T-helper 9 cell (primary cell): ENCODE measurements around the gene COL1A2.
A peak's percentile ranks its signal among the peaks of the same experiment; 100 is the strongest.

Experiments
- DNase-seq: peaks from one replicate; pipeline ENCODE4 v3.0.0-alpha.2; 2020
- total RNA-seq, 2 donors: gene quantifications; one replicate each; lab custom pipeline; 2026; lab: John Stamatoyannopoulos, UW

The COL1A2 gene
- 0.24 to 0.28 reads per million in 2 donors for total RNA-seq

DNA sequence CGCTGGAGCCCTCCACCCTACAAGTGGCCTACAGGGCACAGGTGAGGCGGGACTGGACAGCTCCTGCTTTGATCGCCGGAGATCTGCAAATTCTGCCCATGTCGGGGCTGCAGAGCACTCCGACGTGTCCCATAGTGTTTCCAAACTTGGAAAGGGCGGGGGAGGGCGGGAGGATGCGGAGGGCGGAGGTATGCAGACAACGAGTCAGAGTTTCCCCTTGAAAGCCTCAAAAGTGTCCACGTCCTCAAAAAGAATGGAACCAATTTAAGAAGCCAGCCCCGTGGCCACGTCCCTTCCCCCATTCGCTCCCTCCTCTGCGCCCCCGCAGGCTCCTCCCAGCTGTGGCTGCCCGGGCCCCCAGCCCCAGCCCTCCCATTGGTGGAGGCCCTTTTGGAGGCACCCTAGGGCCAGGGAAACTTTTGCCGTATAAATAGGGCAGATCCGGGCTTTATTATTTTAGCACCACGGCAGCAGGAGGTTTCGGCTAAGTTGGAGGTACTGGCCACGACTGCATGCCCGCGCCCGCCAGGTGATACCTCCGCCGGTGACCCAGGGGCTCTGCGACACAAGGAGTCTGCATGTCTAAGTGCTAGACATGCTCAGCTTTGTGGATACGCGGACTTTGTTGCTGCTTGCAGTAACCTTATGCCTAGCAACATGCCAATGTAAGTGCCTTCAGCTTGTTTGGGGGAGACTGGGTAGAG lies at the start of gene COL1A2:
COL1A2 (plus strand) TSS at position 459 of the 704 bp plus-strand sequence; CDS start at position 596, 137 bp downstream.
- DNase-seq, result peak; percentile 3

- DNase-seq, result no peak
These were observed 48.8 kb upstream of the COL1A2 start for GRCh38 chr7:94345907-94346306.

- no peak for DNase-seq
These were observed 46.6 kb upstream of the COL1A2 start for GRCh38 chr7:94348142-94348541.

DNA sequence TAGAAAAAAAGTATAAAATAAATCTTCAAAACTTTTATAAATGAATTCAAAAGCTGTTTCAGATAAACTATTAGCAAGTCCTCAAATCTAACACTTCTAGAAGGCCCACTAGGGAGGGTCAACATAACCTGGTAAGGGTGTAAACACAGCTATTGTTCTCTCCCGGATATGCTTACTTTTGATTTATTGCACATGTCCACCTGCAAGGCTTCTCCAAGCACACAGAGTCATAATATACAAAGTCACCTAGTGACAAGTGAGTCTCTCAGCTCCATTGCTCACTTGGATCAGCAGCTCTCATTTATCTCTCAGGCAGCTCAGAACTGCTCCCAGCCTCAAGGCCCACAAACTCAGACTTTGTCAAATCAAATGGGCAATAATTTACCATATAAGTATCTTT lies 44.0 kb upstream of the COL1A2 start:
- no peak for DNase-seq

DNA sequence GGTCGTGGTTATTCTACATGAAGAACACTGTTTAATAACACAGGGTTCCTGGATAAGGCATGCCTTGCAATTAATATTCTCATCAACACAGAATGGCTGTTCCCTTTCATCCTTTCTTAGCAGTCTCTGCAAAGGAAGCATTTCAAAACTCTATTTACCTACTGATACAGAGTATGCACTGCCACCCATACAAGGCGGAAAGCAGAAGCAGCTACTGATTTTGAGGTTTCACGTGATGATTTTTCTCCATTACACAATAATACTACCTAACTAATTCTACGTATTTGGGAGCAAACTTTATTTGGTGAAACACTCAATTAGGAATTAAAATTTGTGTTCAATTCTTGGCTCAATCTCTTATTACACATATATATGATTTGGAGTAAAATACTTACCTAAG lies 43.0 kb upstream of the COL1A2 start:
- DNase-seq, result no peak

GRCh38 chr7:94352887-94353286 lies 41.8 kb upstream of the COL1A2 start:
- no peak for DNase-seq

- DNase-seq, result no peak
These were observed 39.7 kb upstream of the COL1A2 start for GRCh38 chr7:94354953-94355352.

GRCh38 chr7:94355454-94355853 lies 39.2 kb upstream of the COL1A2 start:
- no peak for DNase-seq

DNA sequence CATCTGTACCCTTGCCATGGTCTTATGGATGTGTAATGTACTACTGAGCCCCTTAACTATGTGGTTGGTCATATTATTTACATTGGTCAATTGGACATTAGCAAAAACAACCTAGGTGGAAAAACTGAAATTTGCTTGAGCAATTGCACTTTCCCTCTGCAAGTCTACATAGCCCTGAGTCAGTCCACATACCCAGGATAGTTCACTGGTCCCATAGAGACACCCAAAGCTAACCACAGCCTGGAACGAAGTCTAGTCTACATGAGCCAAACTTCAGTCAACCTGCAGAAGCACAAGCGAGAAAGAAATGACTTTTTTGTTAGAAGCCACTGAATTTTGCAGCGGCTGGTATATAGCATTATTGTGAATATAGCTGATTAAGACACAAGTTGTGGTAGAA lies 37.6 kb upstream of the COL1A2 start:
- no peak for DNase-seq

- no peak for DNase-seq
These were observed 33.8 kb upstream of the COL1A2 start for GRCh38 chr7:94360926-94361325.

DNA sequence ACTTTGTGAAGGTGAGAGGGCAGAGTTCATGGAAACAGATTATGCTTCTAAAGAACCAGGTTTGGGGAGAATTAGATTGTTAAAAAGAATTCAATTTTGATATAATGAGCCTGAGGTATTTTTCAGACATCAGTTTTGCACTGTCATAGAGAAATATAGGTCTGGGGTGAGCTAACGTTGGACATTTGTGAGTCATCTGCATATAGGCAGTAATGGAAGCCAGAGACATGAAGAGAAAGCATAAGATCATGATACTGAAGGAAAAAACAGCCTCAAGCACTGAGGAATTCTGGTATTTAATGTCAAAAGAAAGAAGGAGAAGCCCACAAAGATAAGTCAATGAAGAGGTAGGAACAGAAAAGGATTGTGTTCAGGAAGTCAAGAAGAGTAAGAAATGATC lies 32.4 kb upstream of the COL1A2 start:
- DNase-seq, result no peak

GRCh38 chr7:94364816-94365215 lies 29.9 kb upstream of the COL1A2 start:
- DNase-seq, result no peak

DNA sequence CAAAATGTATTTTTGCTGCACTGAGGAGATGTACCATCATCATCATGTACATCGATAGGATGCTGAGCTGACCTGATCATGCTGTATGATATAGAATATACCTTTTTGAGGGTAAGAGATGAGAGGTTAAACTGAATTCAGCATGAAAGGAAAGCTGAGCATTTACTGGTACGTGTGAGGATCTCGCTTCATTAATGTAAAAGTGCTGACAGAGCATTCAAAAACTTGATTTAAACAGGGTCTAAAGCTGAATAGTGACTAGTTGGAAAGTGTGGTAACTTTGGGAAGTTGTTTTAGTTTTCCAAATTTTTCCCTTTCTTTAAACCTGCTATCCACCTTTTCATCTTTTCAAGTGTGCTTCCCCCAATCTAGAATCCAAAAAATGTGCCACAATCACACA lies 28.5 kb upstream of the COL1A2 start:
- no peak for DNase-seq

DNA sequence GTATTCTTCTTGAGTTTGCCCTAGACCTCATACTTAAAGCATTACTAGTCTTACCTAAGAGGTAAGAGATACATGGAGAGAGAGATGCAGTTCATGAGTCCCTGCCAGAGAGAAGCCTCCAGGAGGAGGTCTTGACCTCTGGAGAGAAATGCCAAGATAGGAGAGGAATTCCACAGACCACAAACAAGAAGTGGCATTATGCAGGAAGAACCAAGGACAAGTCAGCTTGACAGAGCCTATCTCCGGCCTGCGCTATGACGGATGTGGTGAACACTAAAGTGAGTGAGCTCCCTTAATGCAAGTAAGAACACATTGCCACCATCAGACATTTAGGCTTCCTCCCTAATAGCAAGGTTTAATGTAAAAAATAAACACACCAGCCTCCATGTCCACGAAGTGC lies 27.9 kb upstream of the COL1A2 start:
- no peak for DNase-seq

DNA sequence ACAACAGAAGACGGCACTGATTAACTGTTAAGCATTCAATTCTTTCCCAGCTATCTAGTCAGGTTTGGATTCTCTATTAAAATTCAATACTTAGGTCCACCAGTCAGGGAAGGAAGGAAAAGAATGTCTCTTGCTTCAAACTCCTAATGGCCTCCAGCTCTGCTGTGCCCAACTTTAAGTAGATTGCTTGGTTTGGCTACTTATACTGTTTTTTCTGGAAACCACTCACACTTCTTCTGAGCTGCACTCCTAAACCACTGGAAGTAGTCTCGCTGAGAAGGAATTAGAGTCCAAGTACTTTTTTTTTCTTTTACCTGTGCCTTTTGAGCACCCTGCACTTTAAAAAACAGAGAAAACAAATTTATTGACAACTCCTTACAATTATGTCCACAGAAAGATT lies 26.7 kb upstream of the COL1A2 start:
- DNase-seq, result no peak

DNA sequence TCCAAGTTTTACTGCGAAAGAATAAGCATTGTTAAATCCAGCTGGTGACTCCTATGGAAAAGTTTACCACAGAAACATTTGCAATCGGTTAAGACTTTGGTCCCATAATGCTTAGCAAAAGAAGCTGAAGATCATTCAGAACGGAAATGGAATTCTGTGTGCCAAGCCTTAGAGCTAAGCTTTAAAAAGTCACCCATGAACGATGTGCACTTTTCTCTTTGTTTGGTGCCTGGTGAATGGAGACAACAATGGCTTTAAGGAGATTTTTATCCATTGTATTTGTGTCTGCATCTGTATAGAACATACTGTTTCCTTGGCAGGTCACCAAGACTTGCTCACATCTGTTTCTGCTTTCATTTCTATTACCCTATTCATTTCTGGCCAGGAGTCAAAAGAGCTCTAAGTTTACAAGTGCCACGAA lies 26.3 kb upstream of the COL1A2 start:
- no peak for DNase-seq

DNA sequence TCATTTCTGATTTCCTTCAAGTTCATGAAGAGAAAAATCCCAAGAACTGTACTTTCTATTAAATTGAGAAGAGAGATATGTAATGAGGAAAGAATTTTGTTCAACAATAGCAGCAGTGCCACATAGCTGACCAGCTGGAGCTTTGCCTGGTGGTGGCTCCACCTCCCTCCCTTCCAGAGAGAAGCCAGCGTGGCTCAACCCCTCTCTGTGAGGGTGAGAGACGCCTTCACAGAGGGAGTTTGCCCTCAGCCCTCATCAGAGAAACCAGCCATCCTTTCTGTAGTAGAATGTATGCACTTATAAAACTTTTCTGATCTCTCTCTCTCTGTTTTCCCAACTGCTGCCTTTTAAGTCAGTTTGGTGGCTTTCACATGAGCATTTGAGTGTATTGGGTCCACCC lies 20.5 kb upstream of the COL1A2 start:
- no peak for DNase-seq

DNA sequence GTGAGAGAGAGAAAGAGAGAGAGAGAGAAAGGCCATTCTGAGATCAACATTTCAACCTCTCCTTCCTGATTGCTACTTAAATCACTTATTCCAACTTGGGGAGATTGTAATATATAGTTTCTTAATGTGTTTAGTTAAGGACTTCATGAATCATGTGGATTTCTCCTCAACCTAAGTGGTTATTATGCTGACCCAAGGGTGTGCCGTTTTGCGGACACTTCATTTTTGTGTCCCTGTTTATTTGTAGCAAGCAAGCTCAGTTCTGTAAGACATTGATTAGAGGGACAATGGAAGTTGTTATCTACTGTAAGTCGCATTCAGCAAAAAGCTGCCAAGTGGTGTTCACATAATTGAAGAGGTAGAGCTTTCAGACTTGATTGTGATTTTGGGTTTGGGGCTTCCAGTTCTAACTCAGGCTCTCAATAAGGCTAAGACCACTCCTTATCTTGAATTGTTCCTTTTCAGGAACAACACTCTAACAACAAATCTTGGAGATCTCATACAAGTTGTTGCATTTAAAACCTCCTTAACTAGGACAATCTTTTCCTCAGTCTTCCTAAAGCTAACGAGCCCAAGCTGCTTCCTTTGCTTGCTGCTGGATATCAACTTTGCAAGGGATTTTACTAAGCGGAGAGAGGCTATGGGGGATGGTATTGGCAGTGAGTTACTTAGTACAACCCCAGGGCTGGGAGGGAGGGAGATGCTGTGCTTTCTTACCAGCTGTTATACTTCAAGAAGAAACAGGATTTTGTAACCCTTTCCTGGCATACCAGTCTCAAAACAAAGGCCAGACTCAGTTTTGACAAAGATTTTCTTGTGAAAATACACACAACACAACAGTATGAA lies 19.8 kb upstream of the COL1A2 start:
- no peak for DNase-seq

DNA sequence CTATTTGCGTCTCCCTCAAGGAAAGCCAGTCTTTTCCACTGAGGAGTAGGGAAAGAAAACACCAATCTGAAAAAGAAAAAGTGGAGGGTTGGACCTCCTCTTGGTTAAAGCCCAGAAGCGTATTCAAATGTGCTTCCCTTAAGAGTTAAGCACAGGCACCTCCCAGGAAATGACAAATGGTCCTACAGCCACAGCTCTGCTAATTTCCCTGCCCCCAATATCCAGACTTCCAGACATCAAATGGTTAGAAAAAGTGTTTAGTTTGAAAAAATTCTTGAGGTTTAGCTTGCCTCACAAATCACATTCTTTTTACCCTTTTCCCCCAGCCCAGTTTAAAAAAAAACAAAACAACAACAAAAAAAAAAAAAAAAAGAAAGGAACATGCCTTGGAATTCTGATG lies 19.0 kb upstream of the COL1A2 start:
- DNase-seq, result no peak

DNA sequence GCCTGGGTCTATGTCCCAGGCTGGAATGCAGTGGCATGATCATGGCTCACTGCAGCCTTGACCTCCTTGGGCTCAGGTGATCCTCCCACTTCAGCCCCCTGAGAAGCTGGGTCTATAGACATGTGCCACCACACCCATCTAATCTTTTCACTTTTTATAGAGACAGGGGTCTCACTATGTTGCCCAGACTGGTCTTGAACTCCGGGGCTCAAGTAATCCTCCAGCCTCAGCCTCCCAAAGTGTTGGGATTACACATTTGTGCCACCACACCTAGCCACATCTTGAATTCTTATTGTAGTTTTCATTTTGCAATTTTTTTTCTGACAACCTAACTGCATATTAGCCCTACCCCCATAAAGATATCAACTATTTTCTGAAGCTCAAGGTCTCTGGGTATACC lies 18.4 kb upstream of the COL1A2 start:
- DNase-seq, result no peak

DNA sequence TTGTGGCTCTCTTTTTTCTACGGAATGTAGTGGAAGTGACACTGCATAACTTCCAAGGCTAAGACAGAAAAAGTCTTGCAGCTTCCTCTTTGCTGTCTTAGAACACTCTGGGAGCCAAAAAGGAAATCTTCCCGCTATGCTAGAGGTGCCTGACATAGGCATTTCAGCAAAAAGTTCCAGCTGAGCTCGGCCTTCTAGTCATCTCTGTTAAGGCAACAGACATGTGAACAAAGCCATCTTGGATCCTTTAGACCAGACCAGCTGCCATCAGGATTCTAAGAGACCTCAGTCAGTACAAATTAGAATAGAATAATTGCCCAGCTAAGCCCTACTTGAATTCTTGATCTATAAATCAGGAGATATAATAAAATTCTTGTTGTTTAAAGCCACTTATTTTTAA lies 16.3 kb upstream of the COL1A2 start:
- DNase-seq, result no peak

DNA sequence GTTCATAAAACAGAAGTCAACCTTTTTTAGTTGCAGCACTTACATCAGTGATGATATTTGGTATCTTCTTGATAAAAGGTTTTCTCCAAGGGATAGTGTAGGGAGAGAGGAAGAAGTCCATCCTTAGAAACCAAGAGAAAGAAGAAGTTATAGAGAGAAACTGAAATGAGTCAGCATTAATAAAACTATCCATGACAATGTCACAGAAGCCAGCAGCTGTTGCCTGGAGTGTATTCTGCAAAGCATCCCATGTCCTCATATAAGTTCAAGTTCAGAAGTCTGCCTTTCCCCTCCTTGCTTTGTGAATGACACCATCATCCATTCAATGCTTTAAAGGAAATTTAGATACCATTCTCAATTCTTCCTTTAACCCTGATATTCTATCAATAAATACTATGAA lies 14.4 kb upstream of the COL1A2 start:
- no peak for DNase-seq

DNA sequence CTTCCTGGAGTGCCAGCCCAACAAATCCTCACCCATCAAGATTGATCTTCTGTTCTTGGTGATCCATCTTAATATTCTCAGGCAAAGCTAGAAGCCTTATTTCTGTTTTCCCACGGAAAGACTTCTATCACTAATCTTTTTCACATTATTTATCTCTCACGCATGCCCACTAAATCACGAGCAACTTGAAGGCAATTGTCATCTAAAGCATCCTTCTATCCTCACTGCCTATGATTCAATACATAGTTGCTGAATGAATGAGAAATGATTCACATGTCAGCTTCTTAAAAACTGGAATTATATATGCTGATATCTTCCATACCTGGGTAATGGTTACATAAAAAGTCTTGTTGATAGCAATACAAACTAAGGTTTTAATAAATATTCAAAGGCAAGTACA lies 12.6 kb upstream of the COL1A2 start:
- DNase-seq, result no peak

- DNase-seq, result no peak
These were observed 11.9 kb upstream of the COL1A2 start for GRCh38 chr7:94382746-94383145.
